ENCODE data around the gene PDE4B.
"Not testable (repeated sequence)": the region's sequence is repeated elsewhere in the genome, so short reads cannot be mapped to it uniquely, and the experiment has no call there.

Gene PDE4B

GRCh38 chr1:65953170-65953569 is 160.5 kb downstream of the PDE4B start:
- DNase-seq (ENCODE audit: low spot score): no peak

GRCh38 chr1:65955071-65955470 is 162.4 kb downstream of the PDE4B start:
- DNase-seq (ENCODE audit: low spot score): peak; percentile 16

DNA sequence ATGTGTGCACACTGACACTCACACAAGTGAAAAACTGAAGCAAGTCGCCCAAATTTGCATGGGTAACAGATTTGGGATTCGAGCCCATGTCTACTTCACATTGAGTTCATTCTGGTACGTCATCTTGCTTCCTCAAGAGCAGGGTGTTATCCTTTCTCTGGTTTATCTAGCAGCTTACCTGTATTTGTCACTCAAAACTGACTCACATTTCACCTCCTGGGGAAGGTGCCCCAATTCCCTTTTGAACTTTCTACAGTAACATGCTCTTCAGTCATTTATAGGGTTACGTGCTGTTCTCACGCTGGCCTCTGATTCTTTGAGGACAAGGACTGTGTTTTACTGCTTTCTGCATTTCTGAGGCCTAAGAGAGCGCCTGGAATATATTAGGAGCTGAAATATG is 162.8 kb downstream of the PDE4B start:
- DNase-seq (ENCODE audit: low spot score): peak; percentile 6

- DNase-seq (ENCODE audit: low spot score): peak; percentile 48
Measured at GRCh38 chr1:65958561-65959350, 166.1 kb downstream of the PDE4B start.

GRCh38 chr1:65959896-65960567 is 167.3 kb downstream of the PDE4B start:
- no peak for DNase-seq (ENCODE audit: low spot score)

GRCh38 chr1:65963156-65963888 is 170.6 kb downstream of the PDE4B start:
- no peak for DNase-seq (ENCODE audit: low spot score)

DNA sequence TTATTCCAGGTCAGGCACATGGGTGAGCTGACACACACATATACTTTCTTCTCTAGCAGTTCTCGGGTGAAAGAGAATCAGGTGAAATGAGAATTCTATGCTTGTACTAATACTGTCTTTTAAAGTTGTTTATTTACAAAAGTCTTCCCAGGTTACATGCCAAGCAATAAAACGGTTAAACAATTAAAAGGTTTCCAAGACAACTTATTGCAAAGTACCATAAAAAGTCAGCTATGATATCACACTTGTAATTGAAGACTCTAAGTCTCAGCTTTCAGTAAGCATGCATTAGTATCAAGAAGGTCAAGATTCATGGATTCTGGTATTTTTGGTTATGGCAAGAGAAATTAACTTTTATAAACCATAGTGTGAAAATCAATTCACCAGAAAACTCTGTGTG is 171.4 kb downstream of the PDE4B start:
- DNase-seq (ENCODE audit: low spot score): no peak

DNA sequence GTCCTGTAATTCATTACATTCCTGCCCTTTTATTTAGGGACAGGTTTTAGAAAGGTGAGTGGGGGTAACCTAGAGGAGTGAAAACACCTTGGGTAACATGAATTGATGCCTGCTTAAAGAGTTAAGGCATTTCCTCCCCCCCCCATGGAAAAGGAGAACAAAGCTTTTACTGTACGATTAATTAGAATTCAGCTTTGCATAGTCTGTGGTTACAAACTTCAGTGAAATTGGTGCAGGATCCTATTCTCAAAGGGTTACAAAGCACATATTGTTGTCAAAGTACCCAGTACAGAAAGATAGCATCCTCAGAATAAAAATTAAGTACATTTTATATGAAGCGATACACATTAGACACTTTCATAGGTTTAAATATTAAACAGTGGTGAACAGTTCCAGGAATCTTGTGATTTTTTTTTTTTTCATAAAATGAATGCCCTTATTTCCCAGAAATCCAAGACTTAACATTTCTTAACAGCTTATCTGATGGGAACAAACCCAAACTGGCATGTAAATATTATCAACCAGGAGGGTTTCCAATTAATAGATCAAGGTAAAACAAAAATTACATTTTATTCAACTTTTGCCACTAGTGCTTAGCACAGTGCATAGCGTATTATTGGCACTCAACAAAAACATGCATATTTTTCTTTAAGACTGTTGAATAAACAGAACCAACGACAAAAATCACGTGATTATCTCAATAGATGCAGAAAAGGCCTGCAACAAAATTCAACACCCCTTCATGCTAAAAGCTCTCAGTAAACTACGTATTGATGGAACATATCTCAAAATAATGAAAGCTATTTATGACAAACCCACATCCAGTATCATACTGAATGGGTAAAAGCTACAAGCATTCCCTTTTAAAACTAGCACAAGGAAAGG is 172.7 kb downstream of the PDE4B start:
- no peak for DNase-seq (ENCODE audit: low spot score)

DNA sequence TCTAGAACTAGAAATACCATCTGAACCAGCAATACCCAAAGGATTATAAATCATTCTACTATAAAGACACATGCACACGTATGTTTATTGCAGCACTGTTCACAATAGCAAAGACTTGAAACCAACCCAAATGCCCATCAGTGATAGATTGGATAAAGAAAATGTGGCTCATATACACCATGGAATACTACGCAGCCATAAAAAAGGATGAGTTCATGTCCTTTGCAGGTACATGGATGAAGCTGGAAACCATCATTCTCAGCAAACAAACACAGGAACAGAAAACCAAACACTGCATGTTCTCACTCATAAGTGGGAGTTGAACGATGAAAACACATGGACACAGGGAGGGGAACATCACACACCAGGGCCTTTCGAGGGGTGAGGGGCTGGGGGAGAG is 174.8 kb downstream of the PDE4B start:
- DNase-seq (ENCODE audit: low spot score): not testable (repeated sequence)

DNA sequence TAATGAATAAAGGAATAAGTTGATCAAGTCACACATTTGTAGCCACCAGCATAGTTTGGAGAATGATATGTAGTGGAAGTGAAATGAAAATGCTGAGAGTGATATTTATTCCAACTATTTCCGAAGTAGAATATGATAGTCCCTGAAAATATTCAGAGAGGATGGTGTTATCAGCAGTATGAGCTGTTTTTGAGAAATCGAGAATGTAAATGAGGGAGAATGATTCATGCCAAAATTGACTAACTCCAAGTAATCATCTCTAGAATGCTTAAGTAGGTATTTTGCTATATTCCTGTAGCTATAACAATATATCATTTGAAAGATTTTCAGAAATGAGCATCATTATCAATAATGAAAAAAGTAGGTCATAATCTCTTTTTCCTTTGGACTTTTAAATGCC is 178.9 kb downstream of the PDE4B start:
- DNase-seq (ENCODE audit: low spot score): no peak

- DNase-seq (ENCODE audit: low spot score): no peak
Measured at GRCh38 chr1:65975708-65976107, 183.0 kb downstream of the PDE4B start.

GRCh38 chr1:65979136-65980044 is 186.7 kb downstream of the PDE4B start:
- no peak for DNase-seq (ENCODE audit: low spot score)

- DNase-seq (ENCODE audit: low spot score): no peak
Measured at GRCh38 chr1:65980237-65980636, 187.5 kb downstream of the PDE4B start.

DNA sequence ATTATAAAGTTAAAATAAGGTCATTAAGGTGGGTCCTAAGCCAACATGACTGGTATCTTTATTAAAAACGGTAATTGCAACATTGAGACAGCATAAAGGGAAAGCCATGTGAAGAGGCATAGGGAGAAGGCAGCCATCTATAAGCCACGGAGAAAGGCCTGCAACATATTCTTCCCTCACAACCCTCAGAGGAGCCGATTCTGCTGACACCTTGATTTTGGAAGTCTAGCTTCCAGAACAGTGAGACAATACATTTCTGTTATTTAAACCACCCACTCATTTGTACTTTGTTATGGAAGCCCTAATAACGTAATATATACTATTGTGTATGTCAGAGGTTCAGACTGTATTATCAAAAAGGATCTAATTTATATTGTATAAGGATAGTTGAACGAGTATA is 190.8 kb downstream of the PDE4B start:
- no peak for DNase-seq (ENCODE audit: low spot score)

DNA sequence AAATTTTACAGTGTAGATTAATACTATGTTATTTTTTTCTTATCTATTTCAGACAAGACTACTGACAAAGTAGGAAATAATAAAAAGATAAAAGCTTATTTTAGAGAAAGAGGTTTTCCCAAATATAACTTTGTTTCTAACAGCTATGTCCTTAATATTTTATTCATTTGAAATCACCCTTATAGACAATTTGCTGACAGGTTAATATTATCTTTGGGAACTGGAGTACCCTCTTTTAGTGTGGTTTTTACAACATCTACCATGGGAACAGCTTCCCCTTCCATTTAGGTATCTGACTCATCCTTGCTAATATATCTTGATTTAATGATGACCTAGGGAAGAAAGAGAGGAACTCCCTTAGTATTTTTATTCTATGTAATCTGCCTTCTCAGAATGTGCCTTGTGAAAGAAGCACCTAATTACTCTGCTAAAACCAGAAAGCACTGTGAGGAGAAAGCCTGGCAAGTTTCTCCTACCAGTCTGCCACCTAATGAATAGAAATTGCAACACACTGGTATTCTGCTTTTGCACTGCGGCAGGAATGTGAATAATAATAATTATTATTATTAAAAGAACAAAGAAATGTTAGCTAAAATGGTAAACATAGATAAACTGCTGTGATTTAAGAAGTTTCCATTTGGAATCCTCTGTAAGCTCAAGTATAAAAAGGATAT is 192.8 kb downstream of the PDE4B start:
- DNase-seq (ENCODE audit: low spot score): no peak

DNA sequence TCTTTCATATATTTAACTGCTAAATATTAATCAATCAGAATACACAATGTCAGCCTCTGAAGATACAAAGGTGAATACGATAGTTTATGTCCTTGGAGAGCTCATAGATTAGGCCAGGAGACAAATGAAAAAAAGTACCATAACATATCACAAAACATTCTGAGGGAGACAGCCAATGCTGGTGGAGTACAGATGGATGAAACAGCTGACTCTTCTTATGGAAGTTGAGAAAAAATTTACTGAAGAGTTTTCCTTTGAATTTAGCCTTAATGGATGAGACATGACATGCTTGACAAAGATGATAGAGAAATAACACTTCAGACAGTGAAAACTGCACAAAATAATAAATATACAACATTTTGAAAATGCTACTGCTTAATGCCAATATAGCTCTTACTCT is 193.5 kb downstream of the PDE4B start:
- DNase-seq (ENCODE audit: low spot score): no peak

DNA sequence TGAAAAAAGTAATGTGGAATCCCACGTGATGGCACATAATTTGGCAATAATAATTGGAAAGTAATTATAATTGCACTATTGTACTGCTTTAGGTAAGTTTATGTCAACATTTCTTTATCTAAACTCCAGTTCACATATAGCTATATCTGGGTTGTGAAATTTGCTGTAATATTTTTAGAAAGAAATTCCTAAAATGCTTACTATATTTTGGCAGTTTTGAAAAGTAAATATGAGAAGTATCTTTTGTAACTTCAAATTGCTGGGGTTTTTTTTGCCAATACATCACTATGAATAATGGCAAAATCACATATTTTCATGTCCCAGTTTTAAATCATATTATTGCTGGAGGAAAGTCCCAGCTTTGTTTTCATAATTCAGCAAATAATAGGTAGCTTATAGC is 197.5 kb downstream of the PDE4B start:
- DNase-seq (ENCODE audit: low spot score): no peak

GRCh38 chr1:65991694-65992093 is 199.0 kb downstream of the PDE4B start:
- DNase-seq (ENCODE audit: low spot score): no peak

DNA sequence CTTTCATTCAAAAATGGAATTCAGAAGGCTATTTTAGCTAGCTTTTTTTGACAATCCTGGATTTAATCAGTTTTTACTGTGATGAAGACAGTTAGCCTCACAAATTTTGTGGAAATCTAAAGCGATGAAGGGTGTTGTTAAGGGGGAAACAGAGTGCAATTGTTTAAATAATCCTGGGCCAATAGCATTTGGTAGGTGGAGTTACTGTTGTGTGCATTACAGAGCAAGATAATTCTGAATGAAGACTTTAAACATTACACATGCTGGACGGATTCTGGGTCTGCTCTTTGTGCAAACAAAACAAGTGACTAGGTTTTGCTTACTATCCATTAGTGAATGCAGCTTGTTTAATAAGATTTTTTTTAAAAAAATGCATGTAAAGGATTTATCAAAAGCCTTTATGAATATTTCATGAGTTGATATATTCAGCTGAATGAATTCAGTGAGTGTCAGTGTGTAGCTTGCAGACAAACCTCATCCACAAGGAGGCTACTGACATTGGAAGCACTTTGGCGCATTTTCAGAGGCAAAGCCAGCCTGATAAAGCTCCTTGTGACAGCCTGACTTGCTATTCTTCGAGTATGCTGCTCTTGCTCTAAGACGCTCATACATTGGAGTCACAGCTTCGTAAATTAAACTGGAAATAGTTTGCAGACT is 199.6 kb downstream of the PDE4B start:
- no peak for DNase-seq (ENCODE audit: low spot score)

GRCh38 chr1:65992831-65993271 is 200.2 kb downstream of the PDE4B start:
- no peak for DNase-seq (ENCODE audit: low spot score)
